ENCODE results near the gene PLEKHD1. TPM values are rescaled to one million over a fixed set of nuclear protein-coding genes. Genes with fewer than 3 reads are reported as not detected.

The PLEKHD1 gene
- total and polyA plus RNA-seq, 2 of the 8 experiments (the other 6 are each of a cell fraction or from before 2014, with no cell fraction given): 0.24 to 0.48 TPM

GRCh38 chr14:69479696-69480095 is 4.8 kb upstream of the PLEKHD1 start:
- Histone ChIP-seq H3K23ac (ENCODE audit: insufficient read length) (no peak overlapping the region), H3K56ac (replicated peaks; ENCODE audit: insufficient read length, low read depth, low read length) (no peak overlapping the region), H3K4ac (replicated peaks; ENCODE audit: insufficient read length, low read depth, low read length) (no peak overlapping the region), H2AFZ (ENCODE audit: low read length) (no peak overlapping the region), H3K79me2 (ENCODE audit: control insufficient read depth in 1 of 2, insufficient read depth in 2 of 2, low read length in 2 of 2) (no peaks in the 10 kb centered on the region), H3K27me3 (replicated peaks in 1 of 4; ENCODE audit: control insufficient read depth in 3 of 4, extremely low read depth in 1 of 4, insufficient read depth in 3 of 4, low read length in 3 of 4) (peaks cover 16 to 29% (median 26%) of the 10 kb centered on the region in 4 experiments), H3K23me2 (ENCODE audit: low read depth, low read length) (peaks cover 13% of the 10 kb centered on the region), H3K36me3 (ENCODE audit: control insufficient read depth in 2 of 4, insufficient read depth in 4 of 4, low read length in 3 of 4) (no peaks in the 10 kb centered on the region), H3K14ac (ENCODE audit: insufficient read length) (no peak overlapping the region), H3K9me3 (ENCODE audit: insufficient read depth in 2 of 2, low read depth in 1 of 2, low read length in 1 of 2) (no peaks in the 10 kb centered on the region), H2BK15ac (ENCODE audit: low read length) (no peak overlapping the region), H3K27ac (ENCODE audit: low read depth, low read length) (no peak overlapping the region), H2BK5ac (ENCODE audit: low read depth, low read length) (no peak overlapping the region), H3K9ac (replicated peaks in 1 of 4; ENCODE audit: extremely low read depth in 1 of 4, low read depth in 3 of 4, low read length in 3 of 4) (no peak overlapping the region), H2BK20ac (ENCODE audit: low read length) (no peak overlapping the region), H4K8ac (ENCODE audit: extremely low read depth, insufficient read depth, low read length) (no peak overlapping the region), H3K4me3 (ENCODE audit: extremely low read depth in 1 of 4, insufficient read depth in 2 of 4, low read depth in 3 of 4, low read length in 4 of 4) (no peak overlapping the region), H2AK5ac (ENCODE audit: low read depth, low read length) (no peak overlapping the region), H4K91ac (replicated peaks; ENCODE audit: insufficient read length, low read length) (no peak overlapping the region), H3K4me2 (ENCODE audit: insufficient read depth in 1 of 2, low read depth in 2 of 2, low read length in 2 of 2) (no peak overlapping the region), H2BK12ac (ENCODE audit: low read depth, low read length) (no peak overlapping the region), H3K4me1 (replicated peaks in 1 of 4; ENCODE audit: control insufficient read depth in 3 of 4, insufficient read depth in 4 of 4, low read length in 3 of 4) (peaks cover 0 to 5% (median under 1%) of the 10 kb centered on the region in 4 experiments; a peak in 1 of 7 replicates), H3K79me1 (ENCODE audit: low read depth, low read length) (no peaks in the 10 kb centered on the region), H3K18ac (ENCODE audit: extremely low read depth, low read length) (no peak overlapping the region), H4K5ac (ENCODE audit: insufficient read length, low read depth, low read length) (no peak overlapping the region), H4K20me1 (replicated peaks in 1 of 2; ENCODE audit: control insufficient read depth in 1 of 2, insufficient read depth in 2 of 2, low read length in 2 of 2) (peaks cover 0 to 1% of the 10 kb centered on the region in 2 experiments), H2BK120ac (replicated peaks; ENCODE audit: low read depth, low read length) (no peak overlapping the region)
- TF ChIP-seq POLR2AphosphoS5 (IDR thresholded peaks at IDR 0.05; ENCODE audit: low read depth, low read length) (no peak), SP2 (IDR thresholded peaks at IDR 0.05; ENCODE audit: low read length) (no peak), TAF1 (IDR thresholded peaks at IDR 0.05; ENCODE audit: low read depth, low read length) (no peak), SP4 (IDR thresholded peaks at IDR 0.05; ENCODE audit: low read length) (no peak), BCL11A (IDR thresholded peaks at IDR 0.05; ENCODE audit: low read depth in 2 of 2, low read length in 2 of 2) (no peak), RAD21 (IDR thresholded peaks at IDR 0.05 in 1 of 2, conservative IDR thresholded peaks at IDR 0.05 in 1 of 2; ENCODE audit: low read depth in 2 of 2, low read length in 2 of 2) (no peak), JUND (IDR thresholded peaks at IDR 0.05; ENCODE audit: low read length) (no peak), NRF1 (IDR thresholded peaks at IDR 0.05; ENCODE audit: low read depth, low read length) (no peak), CBX5 (IDR thresholded peaks at IDR 0.05; ENCODE audit: low read depth, low read length) (no peak), RXRA (IDR thresholded peaks at IDR 0.05; ENCODE audit: insufficient read depth, low read depth, low read length) (no peak)
- POLR2A ChIA-PET (ENCODE audit: partially characterized antibody): interaction anchor here (1.3 kb wide), 1 partner anchor 9 kb away, joined by 3 read pairs; no protein-coding TSS in a partner anchor
- CTCF ChIA-PET (ENCODE audit: partially characterized antibody): interaction anchor here (0.6 to 2.1 kb wide), 5 partner anchors 16 to 93 kb away, joined by 3 to 6 read pairs (median 3); no protein-coding TSS in a partner anchor
- FAIRE-seq: no peak
- no peak for DNase-seq (ENCODE audit: low read depth in 1 of 2, low spot score in 2 of 2)
- 87% methylated on average over 5 of the region's 5 CpGs; no CpG with 5 or more reads in 1 of the 2 experiments for WGBS, 2 experiments (ENCODE audit: extremely low coverage in 1 of 2, insufficient coverage in 1 of 2, insufficient read length in 1 of 2, insufficient replicate concordance in 2 of 2, low coverage in 1 of 2, low lambda C conversion rate in 2 of 2, missing lambda C conversion rate in 1 of 2)
